Activated naive CD4-positive, alpha-beta T cell treated with anti-CD3 and anti-CD28 coated beads, Interleukin-2, amount 10 ng/mL, durations not matched to agents 5 hours and 36 hours (primary cell): ENCODE measurements around the gene MYCBPAP. TPM values are rescaled to one million over a fixed set of nuclear protein-coding genes. Genes with fewer than 3 reads are reported as not detected.

Experiments used
- total RNA-seq, 2 experiments: library from RNA; stranded (reverse); gene quantifications; one replicate each; pipeline ENCODE4 v1.2.3, GENCODE V29; 2021

MYCBPAP gene, protein sequence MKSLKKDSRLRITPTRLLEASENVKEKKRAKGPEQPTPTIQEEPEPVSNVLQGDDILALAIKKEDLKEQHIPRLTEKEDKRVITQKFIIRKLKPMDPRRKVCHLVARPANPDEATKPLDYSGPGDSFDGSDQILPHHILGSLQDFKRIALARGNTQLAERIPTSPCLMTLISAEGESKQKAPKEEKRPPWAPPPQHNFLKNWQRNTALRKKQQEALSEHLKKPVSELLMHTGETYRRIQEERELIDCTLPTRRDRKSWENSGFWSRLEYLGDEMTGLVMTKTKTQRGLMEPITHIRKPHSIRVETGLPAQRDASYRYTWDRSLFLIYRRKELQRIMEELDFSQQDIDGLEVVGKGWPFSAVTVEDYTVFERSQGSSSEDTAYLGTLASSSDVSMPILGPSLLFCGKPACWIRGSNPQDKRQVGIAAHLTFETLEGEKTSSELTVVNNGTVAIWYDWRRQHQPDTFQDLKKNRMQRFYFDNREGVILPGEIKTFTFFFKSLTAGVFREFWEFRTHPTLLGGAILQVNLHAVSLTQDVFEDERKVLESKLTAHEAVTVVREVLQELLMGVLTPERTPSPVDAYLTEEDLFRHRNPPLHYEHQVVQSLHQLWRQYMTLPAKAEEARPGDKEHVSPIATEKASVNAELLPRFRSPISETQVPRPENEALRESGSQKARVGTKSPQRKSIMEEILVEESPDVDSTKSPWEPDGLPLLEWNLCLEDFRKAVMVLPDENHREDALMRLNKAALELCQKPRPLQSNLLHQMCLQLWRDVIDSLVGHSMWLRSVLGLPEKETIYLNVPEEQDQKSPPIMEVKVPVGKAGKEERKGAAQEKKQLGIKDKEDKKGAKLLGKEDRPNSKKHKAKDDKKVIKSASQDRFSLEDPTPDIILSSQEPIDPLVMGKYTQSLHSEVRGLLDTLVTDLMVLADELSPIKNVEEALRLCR
- 10 to 100 TPM; 10.3 to 11.5 TPM for total RNA-seq

DNA sequence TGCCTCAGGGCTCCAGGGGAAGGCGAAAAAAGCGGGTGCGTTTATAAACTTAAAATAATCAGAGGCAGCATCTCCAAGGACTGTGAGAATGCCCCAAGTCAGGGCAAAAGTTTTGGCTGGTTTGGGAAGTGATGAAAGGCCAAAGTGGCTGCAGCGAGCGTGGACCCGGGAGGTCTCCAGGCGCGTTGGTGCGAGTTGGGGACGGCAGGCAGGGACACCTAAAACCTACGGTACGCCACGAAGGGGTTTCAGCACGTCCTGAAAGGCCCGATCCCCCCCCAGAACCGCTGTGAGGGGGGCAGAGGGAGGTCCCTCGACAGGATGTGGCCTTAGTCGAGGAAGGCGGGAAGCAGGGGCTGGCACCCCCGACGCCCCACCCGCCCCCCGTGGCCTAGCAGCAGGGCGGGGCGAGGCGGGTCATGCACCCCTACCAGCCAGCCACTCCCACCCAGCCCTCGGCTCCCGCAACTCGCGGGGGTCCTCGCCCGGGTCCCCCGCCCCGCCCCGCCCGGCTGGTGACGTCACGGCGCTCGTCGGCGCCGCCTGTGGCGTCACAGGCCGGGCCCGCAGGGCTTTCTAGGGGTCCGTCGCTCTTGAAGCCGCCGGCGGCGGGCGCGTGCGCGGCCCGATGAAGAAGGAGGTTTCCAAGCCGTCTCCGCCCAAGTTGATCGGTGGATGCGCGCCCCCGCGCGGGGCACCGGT lies at the start of gene MYCBPAP:
TSS of gene MYCBPAP (plus strand) at position 569 of the 702 bp plus-strand sequence. CDS start 236 bp downstream, outside the sequence.

DNA sequence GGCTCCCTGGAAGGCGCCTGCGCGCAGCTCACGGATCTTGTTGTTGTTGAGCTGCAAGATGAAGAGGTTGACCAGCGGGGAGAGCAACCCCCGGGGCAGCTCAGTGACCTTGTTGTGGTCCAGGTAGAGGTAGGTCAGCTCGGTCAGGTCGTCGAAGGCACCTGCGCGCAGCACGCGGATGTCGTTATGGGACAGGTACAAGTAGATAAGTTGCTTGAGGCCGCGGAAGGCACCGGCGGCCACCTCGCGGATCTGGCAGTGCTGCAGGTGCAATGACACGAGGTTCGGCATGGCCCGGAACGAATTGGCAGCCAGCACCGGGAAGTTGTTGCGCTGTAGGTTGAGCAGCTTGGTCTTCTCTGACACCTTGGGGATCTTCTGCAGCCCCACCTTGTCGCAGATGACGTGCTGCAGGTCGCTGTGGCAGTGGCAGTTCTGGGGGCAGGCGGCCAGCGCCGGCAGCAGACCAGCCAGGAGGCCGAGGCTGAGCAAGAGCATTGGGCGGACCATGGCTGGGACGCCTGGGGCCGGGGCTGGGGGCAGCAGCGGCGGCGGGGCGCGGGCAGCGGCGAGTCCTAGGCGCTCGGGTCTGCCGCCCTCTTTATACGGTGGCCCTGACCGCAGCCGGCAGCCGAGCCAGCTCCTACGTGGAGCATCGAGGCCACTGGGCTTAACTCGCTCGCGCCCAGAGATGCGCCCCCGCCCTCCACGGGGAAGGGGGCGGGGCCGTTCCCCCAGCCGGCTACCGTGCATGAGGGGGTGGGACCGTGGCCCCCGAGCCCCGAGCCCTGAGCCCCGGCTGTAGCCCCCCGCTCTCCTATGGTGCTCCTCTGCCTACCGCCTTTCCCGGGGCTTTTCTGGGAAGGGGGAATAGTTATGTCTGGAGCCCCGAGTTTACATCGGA lies 39.7 kb upstream of the MYCBPAP start, which contains the start of gene CHAD:
TSS of gene CHAD (minus strand) at position 577 of the 904 bp plus-strand sequence. CDS start at position 510, 67 bp downstream.

DNA sequence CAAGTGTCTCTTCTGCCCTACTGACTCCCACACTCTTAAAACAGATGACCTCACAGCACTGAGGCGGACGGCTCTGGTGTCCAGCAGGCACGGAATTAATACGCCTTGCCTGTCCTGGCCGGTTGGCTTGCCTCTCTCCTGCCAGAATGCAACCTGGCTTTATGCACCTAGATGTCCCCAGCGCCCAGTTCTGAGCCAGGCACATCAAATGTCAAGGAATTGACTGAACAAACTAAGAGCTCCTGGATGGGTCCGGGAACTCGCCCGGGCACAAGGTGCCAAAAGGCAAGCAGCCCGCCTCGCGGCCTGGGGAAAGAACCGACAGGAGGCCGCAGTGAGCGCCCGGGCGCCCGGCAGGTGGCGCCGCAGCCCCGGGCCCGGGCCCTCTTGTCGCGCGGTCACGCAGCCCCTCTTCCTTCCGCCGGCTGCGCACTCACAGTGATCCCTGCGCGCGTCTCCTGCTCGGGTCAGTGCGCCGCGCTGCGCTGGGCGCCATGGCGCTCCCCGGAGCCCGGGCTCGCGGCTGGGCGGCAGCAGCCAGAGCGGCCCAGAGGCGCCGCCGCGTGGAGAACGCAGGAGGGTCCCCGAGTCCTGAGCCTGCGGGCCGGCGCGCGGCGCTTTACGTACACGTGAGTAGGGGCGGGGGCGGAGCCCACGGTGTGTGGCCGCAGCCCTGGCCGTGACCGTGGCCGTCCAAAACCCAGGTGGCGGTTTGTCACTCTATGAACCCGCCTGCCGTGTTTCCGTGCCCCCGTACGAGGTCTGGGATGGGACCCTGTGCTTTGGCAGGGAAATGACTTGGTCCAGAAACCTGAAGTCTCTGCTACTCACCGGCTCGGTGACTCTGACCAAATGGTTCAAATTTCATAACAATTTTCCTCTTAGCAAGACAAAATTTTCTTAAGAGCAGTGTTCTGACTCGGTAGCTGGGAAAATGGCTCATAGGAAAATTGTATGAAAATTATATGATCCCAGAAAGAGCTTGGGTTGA lies 29.6 kb upstream of the MYCBPAP start, which contains the start of gene RSAD1:
TSS of gene RSAD1 (plus strand) at position 470 of the 991 bp plus-strand sequence. CDS start at position 495, 25 bp downstream.

DNA sequence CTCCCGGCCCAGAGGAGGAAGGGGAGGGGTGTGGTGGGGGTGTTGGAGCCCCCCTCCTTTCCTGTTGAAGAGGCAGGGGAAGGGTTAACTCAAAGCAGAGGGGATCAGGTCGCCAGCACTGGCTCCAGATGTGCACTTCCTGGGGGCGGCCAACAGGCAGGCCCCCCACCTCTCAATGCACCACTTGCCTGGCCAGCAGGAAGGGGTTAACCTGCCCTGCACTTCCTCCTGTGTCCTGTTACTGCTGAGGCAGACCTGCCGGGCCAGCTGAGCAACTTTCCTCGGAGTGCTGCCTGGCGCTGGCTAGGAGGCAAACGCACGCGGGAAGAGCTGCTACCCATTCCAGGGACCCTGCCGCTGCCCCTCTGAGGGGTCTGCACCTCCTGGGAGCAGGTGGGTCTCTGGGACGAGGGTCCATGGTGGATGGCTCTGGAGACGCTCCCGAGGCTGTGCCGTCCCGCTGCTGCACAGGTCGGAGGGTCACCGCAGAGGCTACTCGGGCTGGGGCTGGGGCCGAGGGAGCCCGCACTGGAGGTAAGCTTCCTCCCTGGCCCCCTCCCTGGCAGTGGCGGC lies 24.3 kb downstream of the MYCBPAP start, which contains the start of gene EPN3:
TSS of gene EPN3 (plus strand) at position 284 of the 573 bp plus-strand sequence. CDS start 3,822 bp downstream, outside the sequence.

DNA sequence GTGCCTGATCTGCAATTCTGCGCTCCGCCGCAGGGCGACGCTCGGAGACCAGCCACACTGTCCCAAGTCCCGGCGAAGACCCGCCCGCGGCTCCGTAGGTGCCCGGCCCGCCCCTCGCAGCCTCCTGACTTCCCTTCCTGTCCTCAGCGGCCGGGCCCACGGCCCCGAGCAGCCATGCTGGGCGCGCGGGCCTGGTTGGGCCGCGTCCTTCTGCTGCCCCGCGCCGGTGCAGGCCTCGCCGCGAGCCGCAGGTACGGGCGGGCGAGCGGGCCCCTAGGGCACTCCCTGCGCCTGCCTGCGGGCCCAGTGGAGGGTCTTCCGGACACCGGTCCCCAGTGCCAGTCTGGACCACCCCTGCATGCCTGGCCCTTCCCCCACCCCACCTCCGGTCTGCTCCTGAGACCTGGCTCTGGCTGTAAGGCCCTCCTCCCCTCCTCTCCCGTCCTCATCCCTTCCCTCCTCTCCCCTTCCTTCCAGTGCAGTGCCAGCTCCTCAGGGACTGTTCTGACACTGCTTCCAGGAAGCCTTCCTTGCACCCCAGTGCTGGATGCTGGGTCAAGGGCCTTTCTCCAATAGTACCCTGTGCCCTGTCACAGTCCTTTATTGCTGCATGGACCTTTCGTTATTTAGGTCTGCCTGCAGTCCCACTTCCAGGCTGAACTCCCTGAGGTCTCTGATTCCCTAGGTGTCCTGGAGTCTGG lies 38.9 kb downstream of the MYCBPAP start, which contains the start of gene SPATA20:
TSS of gene SPATA20 (plus strand) at position 140 of the 701 bp plus-strand sequence. CDS start at position 175, 35 bp downstream.

DNA sequence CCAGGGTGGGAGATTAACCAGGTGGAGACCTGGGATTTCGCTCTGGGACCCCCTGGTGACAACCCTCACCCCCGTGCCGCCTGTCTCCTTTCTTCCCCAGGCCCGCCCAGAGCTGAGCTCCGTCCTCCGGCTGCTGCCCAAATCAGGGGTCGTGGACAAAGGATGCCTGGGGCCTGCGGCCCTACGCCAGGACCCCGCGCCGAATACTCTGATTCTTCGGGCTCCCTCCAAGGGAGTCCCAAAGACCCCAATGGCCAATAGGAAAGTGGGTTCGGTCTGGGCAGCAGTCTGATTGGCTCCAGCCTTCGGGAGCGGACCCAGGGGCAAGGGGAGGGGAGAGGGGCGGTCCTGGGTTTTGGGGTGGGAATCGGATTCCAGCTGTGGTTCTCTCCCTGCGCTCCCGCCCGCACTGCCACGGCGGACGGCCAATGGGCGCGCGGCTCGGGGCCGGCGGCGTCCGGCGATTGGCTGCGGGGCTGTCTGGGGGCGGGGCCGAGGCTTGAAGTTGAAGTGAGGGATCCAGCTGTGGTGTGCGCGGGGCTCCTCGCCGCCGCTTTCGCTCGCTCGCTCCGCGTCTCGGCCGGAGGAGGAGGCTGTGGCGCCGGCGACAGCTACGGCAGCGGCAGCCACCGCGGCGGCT lies 52.1 kb downstream of the MYCBPAP start, which contains the start of gene CACNA1G:
TSS of gene CACNA1G (plus strand) at position 531 of the 640 bp plus-strand sequence. CDS start 745 bp downstream, outside the sequence.

Other genes starting within 250 kb of the MYCBPAP start
- not detected for gene TMEM92, start 234.0 kb upstream of the MYCBPAP start, total RNA-seq
- 10 to 100 TPM; 22.6 to 23.3 TPM for gene XYLT2, start 162.3 kb upstream of the MYCBPAP start, total RNA-seq
- gene MRPL27, start 135.3 kb upstream of the MYCBPAP start, total RNA-seq = 10 to 100 TPM; 53.6 to 54.6 TPM
- 10 to 100 TPM; 13.0 to 13.2 TPM for gene EME1, start 135.2 kb upstream of the MYCBPAP start, total RNA-seq
- gene LRRC59, start 110.9 kb upstream of the MYCBPAP start, total RNA-seq = 10 to 100 TPM; 49.7 to 52.7 TPM
- gene ACSF2, start 82.2 kb upstream of the MYCBPAP start, total RNA-seq = 10 to 100 TPM; 23.1 to 24.0 TPM
- not detected for gene CHAD, start 39.6 kb upstream of the MYCBPAP start, total RNA-seq
- gene RSAD1, start 29.6 kb upstream of the MYCBPAP start, total RNA-seq = 10 to 100 TPM; 26.5 to 29.7 TPM
- gene EPN3, start 24.3 kb downstream of the MYCBPAP start, total RNA-seq = not detected
- gene SPATA20, start 38.7 kb downstream of the MYCBPAP start, total RNA-seq = 10 to 100 TPM; 15.8 to 17.7 TPM
- gene CACNA1G, start 52.3 kb downstream of the MYCBPAP start, total RNA-seq = not detected
- not detected for gene ABCC3, start 126.4 kb downstream of the MYCBPAP start, total RNA-seq
- gene ANKRD40, start 199.5 kb downstream of the MYCBPAP start, total RNA-seq = 10 to 100 TPM; 27.8 to 29.1 TPM
- gene LUC7L3, start 211.2 kb downstream of the MYCBPAP start, total RNA-seq = 100 to 1,000 TPM; 149 to 157 TPM